WTC11 (cell line): Measurements from ENCODE around the gene CYP2C18. TPM values are rescaled to one million over a fixed set of nuclear protein-coding genes. Genes with fewer than 3 reads are reported as not detected.

Source experiments
- ATAC-seq: fragments of 200-7000 bp; cut with Tn5 transposase; 2 replicates; pipeline ENCODE4 v1.10.0; 2021; ENCODE audit warnings: mild to moderate bottlenecking, moderate library complexity
- CTCF ChIA-PET: fragments of 300-600 bp; sonication (Branson Sonifier 250); formaldehyde crosslinking; loops from one replicate; lab custom pipeline; 2021; ENCODE audit warnings: antibody characterized with exemption; lab: Charles Lee
- POLR2A ChIA-PET: fragments of 350-600 bp; sonication (Branson Sonifier 250); formaldehyde crosslinking; loops from one replicate; lab custom pipeline; 2021; ENCODE audit warnings: antibody characterized with exemption; lab: Charles Lee
- DNase-seq: peaks from one replicate; pipeline ENCODE4 v3.0.0; 2021; ENCODE audit warnings: low spot score
- H3K27ac Mint-ChIP-seq: 2 replicates; pipeline ENCODE4 v1.8.0; 2021; ENCODE audit warnings: mixed read lengths
- H3K27me3 Mint-ChIP-seq: 2 replicates; pipeline ENCODE4 v1.8.0; 2021; ENCODE audit warnings: low read depth, mild to moderate bottlenecking, moderate library complexity, mixed read lengths
- H3K36me3 Mint-ChIP-seq: 2 replicates; pipeline ENCODE4 v1.8.0; 2021; ENCODE audit warnings: mixed read lengths
- H3K4me1 Mint-ChIP-seq: 2 replicates; pipeline ENCODE4 v1.8.0; 2022; ENCODE audit warnings: mixed read lengths
- H3K4me3 Mint-ChIP-seq: 2 replicates; pipeline ENCODE4 v1.8.0; 2021; ENCODE audit warnings: mild to moderate bottlenecking, moderate library complexity, mixed read lengths
- H3K9me3 Mint-ChIP-seq: 2 replicates; pipeline ENCODE4 v1.8.0; 2021; ENCODE audit warnings: mixed read lengths
- ATF6 ChIP-seq: sonication (generic); formaldehyde crosslinking; IDR thresholded peaks from 2 replicates; pipeline ENCODE4 v1.8.1; 2023; ENCODE audit warnings: mild to moderate bottlenecking, missing genetic modification reagents
- CBFB ChIP-seq: sonication (generic); formaldehyde crosslinking; IDR thresholded peaks from 2 replicates; pipeline ENCODE4 v1.8.1; 2022; ENCODE audit warnings: mild to moderate bottlenecking, low read depth, missing genetic modification reagents
- E2F1 ChIP-seq: sonication (generic); formaldehyde crosslinking; IDR thresholded peaks from 2 replicates; pipeline ENCODE4 v1.8.0; 2022; ENCODE audit warnings: mild to moderate bottlenecking, missing genetic modification reagents
- ERG ChIP-seq: fragments of 250-450 bp; sonication (Bioruptor Pico); IDR thresholded peaks from 2 replicates; pipeline ENCODE4 v1.8.0; 2021; ENCODE audit warnings: mild to moderate bottlenecking
- ETV6 ChIP-seq: sonication (generic); formaldehyde crosslinking; IDR thresholded peaks from 2 replicates; pipeline ENCODE4 v1.8.1; 2022; ENCODE audit warnings: mild to moderate bottlenecking, missing genetic modification reagents
- JAZF1 ChIP-seq: fragments of 250-450 bp; sonication (Bioruptor Pico); IDR thresholded peaks from 2 replicates; pipeline ENCODE4 v1.9.0; 2021; ENCODE audit warnings: moderate library complexity, mild to moderate bottlenecking, inconsistent platforms
- MLX ChIP-seq: sonication (generic); formaldehyde crosslinking; IDR thresholded peaks from 2 replicates; pipeline ENCODE4 v1.8.1; 2023; ENCODE audit warnings: mild to moderate bottlenecking, missing genetic modification reagents, moderate library complexity
- PRDM15 ChIP-seq: sonication (generic); formaldehyde crosslinking; IDR thresholded peaks from 2 replicates; pipeline ENCODE4 v1.8.0; 2022; ENCODE audit warnings: missing genetic modification reagents
- SOX15 ChIP-seq: fragments of 250-450 bp; sonication (Bioruptor Pico); IDR thresholded peaks from 2 replicates; pipeline ENCODE4 v1.9.0; 2021; ENCODE audit warnings: mild to moderate bottlenecking
- SP1 ChIP-seq: sonication (generic); formaldehyde crosslinking; conservative IDR thresholded peaks from 2 replicates; pipeline ENCODE4 v1.8.1; 2022; ENCODE audit warnings: missing genetic modification reagents
- TCF7 ChIP-seq: sonication (generic); formaldehyde crosslinking; IDR thresholded peaks from 2 replicates; pipeline ENCODE4 v1.8.0; 2022; ENCODE audit warnings: mild to moderate bottlenecking, low read depth, missing genetic modification reagents, moderate library complexity
- USF1 ChIP-seq: sonication (generic); formaldehyde crosslinking; IDR thresholded peaks from 2 replicates; pipeline ENCODE4 v1.8.0; 2022; ENCODE audit warnings: mild to moderate bottlenecking, missing genetic modification reagents
- USF2 ChIP-seq: sonication (generic); formaldehyde crosslinking; IDR thresholded peaks from 2 replicates; pipeline ENCODE4 v1.8.1; 2023; ENCODE audit warnings: mild to moderate bottlenecking, missing genetic modification reagents, moderate library complexity
- ZNF121 ChIP-seq: sonication (generic); formaldehyde crosslinking; IDR thresholded peaks from 2 replicates; pipeline ENCODE4 v1.8.0; 2023; ENCODE audit warnings: missing genetic modification reagents
- ZNF138 ChIP-seq: sonication (generic); formaldehyde crosslinking; conservative IDR thresholded peaks from 2 replicates; pipeline ENCODE4 v1.8.1; 2022; ENCODE audit warnings: mild to moderate bottlenecking, moderate library complexity, missing genetic modification reagents
- ZNF219 ChIP-seq: sonication (generic); formaldehyde crosslinking; IDR thresholded peaks from 2 replicates; pipeline ENCODE4 v1.8.0; 2023; ENCODE audit warnings: missing genetic modification reagents, mild to moderate bottlenecking, borderline replicate concordance
- ZNF263 ChIP-seq: sonication (generic); formaldehyde crosslinking; IDR thresholded peaks from 2 replicates; pipeline ENCODE4 v1.8.1; 2022; ENCODE audit warnings: low read depth, mild to moderate bottlenecking, moderate library complexity, missing genetic modification reagents
- ZNF396 ChIP-seq: fragments of 250-450 bp; sonication (Bioruptor Pico); IDR thresholded peaks from 2 replicates; pipeline ENCODE4 v1.8.0; 2021; ENCODE audit warnings: mild to moderate bottlenecking, moderate library complexity, borderline replicate concordance
- ZNF423 ChIP-seq: fragments of 250-450 bp; sonication (Bioruptor Pico); IDR thresholded peaks from 2 replicates; pipeline ENCODE4 v2.1.2; 2022; ENCODE audit warnings: mild to moderate bottlenecking, moderate library complexity
- total RNA-seq: library from RNA; stranded (reverse); gene quantifications from 3 replicates; pipeline ENCODE4 v1.2.3, GENCODE V29; 2021

The CYP2C18 gene
- total RNA-seq, 1 experiment from 2014 or later = 0.28 TPM

- TF ChIP-seq USF1 (CRISPR knock-in tag) (no peak), SP1 (CRISPR knock-in tag) (no peak), ZNF396 (no peak), ZNF121 (CRISPR knock-in tag) (no peak), ATF6 (no peak), SOX15 (CRISPR knock-in tag) (no peak), JAZF1 (CRISPR knock-in tag) (no peak), PRDM15 (CRISPR knock-in tag) (no peak), MLX (CRISPR knock-in tag) (no peak)
- Mint-ChIP-seq H3K4me3 (no peak overlapping the region), H3K27ac (no peak overlapping the region), H3K9me3 (0 out of 2 replicates have a peak, but pooled peaks cover 4% of the 10 kb centered on the region), H3K4me1 (0 out of 2 replicates have a peak, but pooled peaks cover 3% of the 10 kb centered on the region), H3K36me3 (no peaks in the 10 kb centered on the region), H3K27me3 (no peaks in the 10 kb centered on the region)
- CTCF ChIA-PET = interaction anchor here (1.6 kb wide), 1 partner anchor 13 kb away, joined by 4 read pairs; no protein-coding TSS in a partner anchor
- DNase-seq (no peak), ATAC-seq (no peak)
- POLR2A ChIA-PET = interaction anchor here (0.6 kb wide), 1 partner anchor 131 kb away, joined by 4 read pairs; the partner anchor contains the start of gene HELLS
Observed at GRCh38 chr10:94676496-94676895, 7.0 kb upstream of the CYP2C18 start.

GRCh38 chr10:94677691-94678090, 5.8 kb upstream of the CYP2C18 start:
- no peaks in the 10 kb centered on the region for H3K36me3 Mint-ChIP-seq
- peaks cover 6% of the 10 kb centered on the region for H3K4me1 Mint-ChIP-seq
- ChIA-PET POLR2A (no interaction called here), CTCF (interaction anchor here (0.5 to 1.6 kb wide), 3 partner anchors 10 to 74 kb away, joined by 4 read pairs; no protein-coding TSS in a partner anchor)
- no peak overlapping the region for H3K4me3 Mint-ChIP-seq
- H3K27me3 Mint-ChIP-seq = no peaks in the 10 kb centered on the region
- DNase-seq (no peak), ATAC-seq (peak; percentile 93)
- 0 out of 2 replicates have a peak, but pooled peaks cover 4% of the 10 kb centered on the region for H3K9me3 Mint-ChIP-seq
- no peak for TF ChIP-seq ETV6 (CRISPR knock-in tag)
- no peak for TF ChIP-seq ERG (CRISPR knock-in tag)
- no peak for TF ChIP-seq ZNF219 (CRISPR knock-in tag)
- TF ChIP-seq ZNF423 (CRISPR knock-in tag) = no peak
- TF ChIP-seq, all 79 proteins: peak for 0
- H3K27ac Mint-ChIP-seq = no peak overlapping the region

GRCh38 chr10:94678475-94678874, 5.1 kb upstream of the CYP2C18 start:
- DNase-seq (no peak), ATAC-seq (no peak)
- POLR2A ChIA-PET = no interaction called here
- H3K27ac Mint-ChIP-seq = no peak overlapping the region
- H3K9me3 Mint-ChIP-seq = 0 out of 2 replicates have a peak, but pooled peaks cover 4% of the 10 kb centered on the region
- peaks cover 9% of the 10 kb centered on the region for H3K4me1 Mint-ChIP-seq
- no peaks in the 10 kb centered on the region for H3K36me3 Mint-ChIP-seq
- TF ChIP-seq USF2 (no peak), TCF7 (CRISPR knock-in tag) (no peak), ZNF138 (CRISPR knock-in tag) (no peak), CBFB (CRISPR knock-in tag) (no peak), ZNF263 (CRISPR knock-in tag) (no peak), E2F1 (CRISPR knock-in tag) (no peak)
- TF ChIP-seq, all 79 proteins: peak for 0
- Mint-ChIP-seq H3K4me3 (no peak overlapping the region), H3K27me3 (no peaks in the 10 kb centered on the region)
- CTCF ChIA-PET = no interaction called here
